Measurements from ENCODE around the gene EIF3CL.
"Not testable (repeated sequence)": the region's sequence is repeated elsewhere in the genome, so short reads cannot be mapped to it uniquely, and the experiment has no call there.

EIF3CL gene

GRCh38 chr16:28338230-28338629 is 65.4 kb downstream of the EIF3CL start:
- H3K36me3 ChIP-seq (ENCODE audit: control insufficient read depth, insufficient read depth, low read length); H3K27ac ChIP-seq (ENCODE audit: low read depth, low read length); H3K4me3 ChIP-seq (ENCODE audit: low read depth, low read length); H3K4me1 ChIP-seq (ENCODE audit: control insufficient read depth, insufficient read depth, low read length); H3K9me3 ChIP-seq (ENCODE audit: control insufficient read depth, insufficient read depth, low read depth, low read length); H3K9ac ChIP-seq (ENCODE audit: low read length); H3K27me3 ChIP-seq (ENCODE audit: control insufficient read depth, insufficient read depth, low read length): not testable (repeated sequence)

DNA sequence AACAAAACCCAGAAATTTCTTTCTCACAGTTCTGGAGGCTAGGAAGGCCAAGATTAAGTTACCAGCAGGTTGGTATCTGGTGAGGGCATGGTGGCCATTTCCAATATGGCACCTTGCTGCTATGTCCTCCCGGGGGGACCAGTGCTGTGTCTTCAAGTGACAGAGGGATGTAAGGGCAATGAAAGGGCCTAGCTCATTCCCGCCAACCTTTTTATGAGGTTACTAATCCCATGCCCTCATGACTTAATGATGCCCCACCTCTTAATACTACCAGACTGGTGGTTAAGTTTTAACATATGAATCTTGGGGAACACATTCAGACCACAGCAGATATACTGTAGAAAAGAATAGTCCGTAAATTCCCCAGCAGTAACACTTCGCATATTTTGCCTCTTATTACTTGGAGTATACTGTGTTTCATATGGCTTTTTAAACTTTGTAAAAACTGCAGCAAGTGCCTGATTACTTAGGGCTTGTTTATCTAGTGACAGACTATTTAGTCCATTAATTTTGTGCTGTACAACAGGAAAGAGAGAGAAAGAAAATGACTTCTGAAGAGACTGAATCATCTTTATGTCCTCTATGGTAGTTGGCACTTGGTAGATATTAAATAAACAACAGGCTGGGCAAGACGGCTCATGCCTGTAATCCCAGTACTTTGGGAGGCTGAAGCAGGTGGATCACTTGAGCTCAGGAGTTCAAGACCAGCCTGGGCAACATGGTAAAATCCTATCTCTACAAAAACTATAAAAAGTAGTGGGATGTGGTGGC is 66.5 kb downstream of the EIF3CL start:
- not testable (repeated sequence) for H3K4me1 ChIP-seq (ENCODE audit: control insufficient read depth, insufficient read depth, low read length); H3K36me3 ChIP-seq (ENCODE audit: control insufficient read depth, insufficient read depth, low read length); H3K4me3 ChIP-seq (ENCODE audit: low read depth, low read length); H3K9ac ChIP-seq (ENCODE audit: low read length); H3K9me3 ChIP-seq (ENCODE audit: control insufficient read depth, insufficient read depth, low read depth, low read length); H3K27ac ChIP-seq (ENCODE audit: low read depth, low read length); H3K27me3 ChIP-seq (ENCODE audit: control insufficient read depth, insufficient read depth, low read length)

GRCh38 chr16:28335678-28336077 is 68.0 kb downstream of the EIF3CL start:
- H3K4me3 ChIP-seq (ENCODE audit: low read depth, low read length); H3K27me3 ChIP-seq (ENCODE audit: control insufficient read depth, insufficient read depth, low read length); H3K36me3 ChIP-seq (ENCODE audit: control insufficient read depth, insufficient read depth, low read length); H3K27ac ChIP-seq (ENCODE audit: low read depth, low read length); H3K9ac ChIP-seq (ENCODE audit: low read length); H3K9me3 ChIP-seq (ENCODE audit: control insufficient read depth, insufficient read depth, low read depth, low read length); H3K4me1 ChIP-seq (ENCODE audit: control insufficient read depth, insufficient read depth, low read length): not testable (repeated sequence)

GRCh38 chr16:28332632-28333031 is 71.0 kb downstream of the EIF3CL start:
- not testable (repeated sequence) for H3K27me3 ChIP-seq (ENCODE audit: control insufficient read depth, insufficient read depth, low read length); H3K27ac ChIP-seq (ENCODE audit: low read depth, low read length); H3K4me3 ChIP-seq (ENCODE audit: low read depth, low read length); H3K36me3 ChIP-seq (ENCODE audit: control insufficient read depth, insufficient read depth, low read length); H3K9ac ChIP-seq (ENCODE audit: low read length); H3K4me1 ChIP-seq (ENCODE audit: control insufficient read depth, insufficient read depth, low read length); H3K9me3 ChIP-seq (ENCODE audit: control insufficient read depth, insufficient read depth, low read depth, low read length)

- H3K27ac ChIP-seq (ENCODE audit: low read depth, low read length); H3K4me1 ChIP-seq (ENCODE audit: control insufficient read depth, insufficient read depth, low read length); H3K9me3 ChIP-seq (ENCODE audit: control insufficient read depth, insufficient read depth, low read depth, low read length); H3K4me3 ChIP-seq (ENCODE audit: low read depth, low read length); H3K36me3 ChIP-seq (ENCODE audit: control insufficient read depth, insufficient read depth, low read length); H3K27me3 ChIP-seq (ENCODE audit: control insufficient read depth, insufficient read depth, low read length); H3K9ac ChIP-seq (ENCODE audit: low read length): not testable (repeated sequence)
Measured at GRCh38 chr16:28330981-28331380, 72.7 kb downstream of the EIF3CL start.

DNA sequence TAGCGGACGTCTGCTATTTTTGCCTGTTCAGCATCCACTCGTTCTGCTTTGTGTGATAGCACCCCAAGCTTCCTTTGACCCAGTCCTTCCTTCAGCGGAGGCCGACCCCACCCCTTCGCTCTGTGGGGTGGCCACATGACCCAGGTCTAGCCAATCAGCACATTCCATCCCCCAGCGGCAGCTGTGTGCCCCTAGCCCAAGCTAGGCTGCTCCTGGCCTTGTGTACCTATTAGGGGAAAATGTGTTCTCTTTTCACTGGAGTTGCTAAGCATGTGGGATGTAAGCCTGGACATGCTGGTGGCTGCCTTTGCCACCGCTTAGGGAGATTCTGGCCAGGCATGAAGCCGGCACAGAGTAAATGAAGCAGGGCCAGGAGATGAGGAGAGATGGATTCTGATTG is 73.4 kb downstream of the EIF3CL start:
- not testable (repeated sequence) for H3K4me1 ChIP-seq (ENCODE audit: control insufficient read depth, insufficient read depth, low read length); H3K27ac ChIP-seq (ENCODE audit: low read depth, low read length); H3K4me3 ChIP-seq (ENCODE audit: low read depth, low read length); H3K27me3 ChIP-seq (ENCODE audit: control insufficient read depth, insufficient read depth, low read length); H3K9ac ChIP-seq (ENCODE audit: low read length); H3K36me3 ChIP-seq (ENCODE audit: control insufficient read depth, insufficient read depth, low read length); H3K9me3 ChIP-seq (ENCODE audit: control insufficient read depth, insufficient read depth, low read depth, low read length)
